ENCODE measurements around the gene PRDX5.

The PRDX5 gene

DNA sequence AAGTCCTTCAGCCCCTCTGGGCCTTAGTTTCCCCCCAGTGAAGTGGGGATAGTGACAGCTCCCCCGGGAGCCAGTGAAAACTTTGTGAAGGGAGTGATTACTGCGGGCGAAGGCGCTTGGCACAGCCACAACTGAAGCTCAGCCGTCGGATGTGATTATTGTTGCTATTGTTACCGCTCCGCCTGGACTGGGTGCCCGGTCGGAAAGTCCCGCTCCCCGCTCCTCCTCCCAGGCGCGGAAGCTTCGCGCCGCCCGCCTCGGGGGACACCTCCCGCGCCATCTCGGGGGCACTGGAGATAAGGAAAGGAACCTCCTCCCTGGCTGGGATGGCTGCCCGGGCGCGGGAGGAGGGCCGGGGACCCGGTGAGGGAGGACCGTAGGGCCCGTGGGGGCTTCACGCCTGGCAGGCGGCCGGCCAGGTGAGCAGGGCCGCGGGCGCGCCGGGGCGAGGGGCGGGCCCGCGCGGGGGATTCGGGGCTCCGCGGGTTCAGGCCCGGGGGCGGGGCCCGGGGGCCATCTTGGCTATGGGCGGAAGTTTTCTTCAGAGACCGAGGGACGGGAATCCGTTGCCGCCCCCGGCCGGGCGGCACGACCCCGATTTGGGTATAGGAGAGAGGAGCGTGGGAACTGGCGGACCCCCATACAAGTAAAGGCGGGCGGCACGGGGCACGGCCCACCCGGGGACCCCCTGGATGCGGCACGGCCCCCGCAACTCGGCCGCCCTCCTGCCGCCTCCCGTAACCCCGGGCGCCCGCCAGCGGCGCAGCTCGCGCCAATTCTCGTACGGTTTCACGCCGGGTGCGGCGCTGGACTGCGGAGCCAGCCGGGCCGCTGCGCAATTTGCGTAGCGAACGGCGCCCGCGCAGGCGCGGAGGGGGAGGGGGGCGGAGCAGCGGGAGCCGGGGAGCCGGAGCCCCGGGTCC is 32.7 kb upstream of the PRDX5 start, which contains the start of gene GPR137:
TSS of gene GPR137 (plus strand) at position 887 of the 923 bp plus-strand sequence. CDS start 677 bp downstream, outside the sequence.
- TF ChIP-seq JUND (IDR thresholded peaks at IDR 0.05; ENCODE audit: low read depth) = no peak
- in situ Hi-C loops (cut with HindIII; ENCODE audit: low pct_unique_long_range_greater_than_20kb, low sequenced_read_pairs) = no loop called here
- DNase-seq (ENCODE audit: low read depth in 1 of 2, low spot score in 1 of 2) = peak; percentile 86 to 90

- peak; percentile 72 to 77 for DNase-seq (ENCODE audit: low read depth in 1 of 2, low spot score in 1 of 2)
- no peak for TF ChIP-seq JUND (IDR thresholded peaks at IDR 0.05; ENCODE audit: low read depth)
Measured at GRCh38 chr11:64285885-64286800, 31.8 kb upstream of the PRDX5 start.

GRCh38 chr11:64286801-64287159 is 31.1 kb upstream of the PRDX5 start:
- in situ Hi-C loops (cut with HindIII; ENCODE audit: low pct_unique_long_range_greater_than_20kb, low sequenced_read_pairs) = no loop called here
- no peak for TF ChIP-seq JUND (IDR thresholded peaks at IDR 0.05; ENCODE audit: low read depth)
- DNase-seq (ENCODE audit: low read depth in 1 of 2, low spot score in 1 of 2) = no peak

More at GRCh38 chr11:64285885-64286800, 31.8 kb upstream of the PRDX5 start:
- in situ Hi-C loops (cut with HindIII; ENCODE audit: low pct_unique_long_range_greater_than_20kb, low sequenced_read_pairs) = no loop called here

DNA sequence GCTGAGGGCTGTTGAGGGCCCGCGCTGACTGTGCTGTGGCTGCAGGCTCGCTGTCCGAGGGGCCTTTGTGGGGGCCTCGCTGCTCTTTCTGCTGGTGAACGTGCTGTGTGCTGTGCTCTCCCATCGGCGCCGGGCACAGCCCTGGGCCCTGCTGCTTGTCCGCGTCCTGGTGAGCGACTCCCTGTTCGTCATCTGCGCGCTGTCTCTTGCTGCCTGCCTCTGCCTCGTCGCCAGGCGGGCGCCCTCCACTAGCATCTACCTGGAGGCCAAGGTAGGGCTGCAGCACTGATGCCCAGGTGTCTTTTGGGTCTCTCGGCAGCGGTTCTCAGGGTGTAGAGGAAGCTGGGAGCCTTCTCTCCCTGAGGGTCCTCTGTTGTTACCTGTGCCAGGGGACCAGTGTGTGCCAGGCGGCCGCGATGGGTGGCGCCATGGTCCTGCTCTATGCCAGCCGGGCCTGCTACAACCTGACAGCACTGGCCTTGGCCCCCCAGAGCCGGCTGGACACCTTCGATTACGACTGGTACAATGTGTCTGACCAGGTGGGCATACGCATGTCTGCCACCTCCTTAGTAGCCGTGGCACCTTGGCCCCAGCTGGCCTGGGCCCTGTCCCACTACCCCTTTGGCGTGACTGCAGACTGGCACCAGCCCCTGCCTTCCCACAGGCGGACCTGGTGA is 30.1 kb upstream of the PRDX5 start:
- DNase-seq (ENCODE audit: low read depth in 1 of 2, low spot score in 1 of 2) = no peak
- in situ Hi-C loops (cut with HindIII; ENCODE audit: low pct_unique_long_range_greater_than_20kb, low sequenced_read_pairs) = no loop called here
- no peak for TF ChIP-seq JUND (IDR thresholded peaks at IDR 0.05; ENCODE audit: low read depth)

GRCh38 chr11:64288353-64288750 is 29.6 kb upstream of the PRDX5 start:
- TF ChIP-seq JUND (IDR thresholded peaks at IDR 0.05; ENCODE audit: low read depth) = no peak
- DNase-seq (ENCODE audit: low read depth in 1 of 2, low spot score in 1 of 2) = no peak
- in situ Hi-C loops (cut with HindIII; ENCODE audit: low pct_unique_long_range_greater_than_20kb, low sequenced_read_pairs) = no loop called here

DNA sequence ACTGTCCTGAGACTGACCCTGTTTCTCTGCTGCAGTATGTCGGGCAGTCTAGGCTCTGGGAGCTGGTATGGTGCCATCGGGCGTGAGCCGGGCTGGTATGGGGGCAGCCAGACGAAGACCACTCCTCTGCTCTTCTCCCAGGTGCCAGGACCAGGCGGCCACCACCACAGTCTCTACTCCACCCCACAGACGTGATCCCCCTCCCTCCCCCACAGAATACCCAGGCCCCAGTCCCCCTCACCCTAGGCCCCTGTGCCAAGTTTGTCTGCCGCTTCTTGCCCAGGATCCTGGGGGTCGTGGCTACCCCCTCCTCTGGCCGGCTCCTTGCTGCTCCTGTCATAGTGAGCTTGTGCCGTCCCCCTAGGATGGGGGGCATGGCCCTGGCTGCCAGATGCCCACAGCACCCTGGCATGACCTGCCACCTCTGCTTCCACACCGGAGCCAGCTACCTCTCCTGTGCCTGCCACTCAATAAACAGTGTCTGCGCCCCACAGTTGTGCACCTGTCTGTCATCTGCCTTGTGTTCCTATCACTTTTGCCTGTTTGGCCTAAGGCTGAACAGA is 28.8 kb upstream of the PRDX5 start:
- in situ Hi-C loops (cut with HindIII; ENCODE audit: low pct_unique_long_range_greater_than_20kb, low sequenced_read_pairs) = no loop called here
- no peak for DNase-seq (ENCODE audit: low read depth in 1 of 2, low spot score in 1 of 2)
- no peak for TF ChIP-seq JUND (IDR thresholded peaks at IDR 0.05; ENCODE audit: low read depth)

GRCh38 chr11:64290352-64291261 is 27.3 kb upstream of the PRDX5 start:
- in situ Hi-C loops (cut with HindIII; ENCODE audit: low pct_unique_long_range_greater_than_20kb, low sequenced_read_pairs) = no loop called here
- TF ChIP-seq JUND (IDR thresholded peaks at IDR 0.05; ENCODE audit: low read depth) = no peak
- no peak for DNase-seq (ENCODE audit: low read depth in 1 of 2, low spot score in 1 of 2)

GRCh38 chr11:64291262-64291751 is 26.6 kb upstream of the PRDX5 start, which contains the start of gene KCNK4:
KCNK4 (plus strand) TSS chr11:64291302; CDS start chr11:64293019, 1,717 bp downstream.
- in situ Hi-C loops (cut with HindIII; ENCODE audit: low pct_unique_long_range_greater_than_20kb, low sequenced_read_pairs) = no loop called here
- no peak for TF ChIP-seq JUND (IDR thresholded peaks at IDR 0.05; ENCODE audit: low read depth)
- no peak for DNase-seq (ENCODE audit: low read depth in 1 of 2, low spot score in 1 of 2)

DNA sequence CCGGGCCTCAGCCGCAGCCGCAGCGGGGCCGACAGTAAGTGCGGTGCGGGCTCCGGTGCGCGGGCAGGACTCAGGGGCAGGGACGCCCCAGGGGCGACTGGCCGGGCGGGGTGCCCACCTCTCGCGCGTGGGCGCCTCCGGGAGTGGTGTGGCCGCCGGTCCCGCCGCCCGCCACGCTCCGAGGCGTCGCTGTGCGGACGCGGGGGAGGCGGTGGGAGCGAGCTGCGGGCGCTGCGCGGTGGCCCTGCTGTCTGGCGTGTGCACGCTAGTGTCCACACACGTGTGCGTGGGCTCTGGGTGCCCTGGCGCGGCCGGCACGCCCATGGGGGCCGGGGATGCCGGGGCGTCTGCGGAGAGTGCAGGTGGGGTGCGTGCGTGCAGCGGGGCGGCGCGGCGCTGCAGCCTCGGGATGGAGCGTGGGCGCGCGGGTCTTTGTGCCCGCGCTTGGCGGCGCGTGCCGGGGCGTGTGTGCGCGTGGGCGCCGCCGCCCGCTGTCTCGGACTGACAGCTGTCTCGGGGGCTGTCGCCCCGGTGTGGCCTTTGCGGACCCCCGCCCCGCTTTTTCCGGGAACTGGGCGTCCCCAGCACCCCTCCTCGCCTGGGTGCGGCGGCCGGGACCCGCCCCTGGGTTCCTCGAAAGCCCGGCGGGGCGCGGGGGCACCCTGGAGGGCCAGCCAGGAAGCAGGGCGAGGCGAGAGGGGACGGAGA is 26.0 kb upstream of the PRDX5 start:
- TF ChIP-seq JUND (IDR thresholded peaks at IDR 0.05; ENCODE audit: low read depth) = no peak
- DNase-seq (ENCODE audit: low read depth in 1 of 2, low spot score in 1 of 2) = no peak
- in situ Hi-C loops (cut with HindIII; ENCODE audit: low pct_unique_long_range_greater_than_20kb, low sequenced_read_pairs) = no loop called here

GRCh38 chr11:64292460-64293254 is 25.3 kb upstream of the PRDX5 start:
- DNase-seq (ENCODE audit: low read depth in 1 of 2, low spot score in 1 of 2) = no peak
- TF ChIP-seq JUND (IDR thresholded peaks at IDR 0.05; ENCODE audit: low read depth) = no peak
- in situ Hi-C loops (cut with HindIII; ENCODE audit: low pct_unique_long_range_greater_than_20kb, low sequenced_read_pairs) = no loop called here
